LNCaP clone FGC (cell line): ENCODE data around the gene CAD.

Experiments used
- DNase-seq: peaks from one replicate; pipeline ENCODE4 v3.0.0-alpha.2; 2011; ENCODE audit warnings: low read depth
- H3K4me3 ChIP-seq: 2 replicates; pipeline ENCODE4 v1.5.1; 2011; ENCODE audit warnings: mild to moderate bottlenecking, low read depth, low read length, control low read depth
- CTCF ChIP-seq: IDR thresholded peaks from 2 replicates; pipeline ENCODE4 v1.5.1; 2012; ENCODE audit warnings: mild to moderate bottlenecking; ENCODE audit not compliant: control insufficient read depth, insufficient read depth; ENCODE audit errors: extremely low read depth

The CAD gene

DNA sequence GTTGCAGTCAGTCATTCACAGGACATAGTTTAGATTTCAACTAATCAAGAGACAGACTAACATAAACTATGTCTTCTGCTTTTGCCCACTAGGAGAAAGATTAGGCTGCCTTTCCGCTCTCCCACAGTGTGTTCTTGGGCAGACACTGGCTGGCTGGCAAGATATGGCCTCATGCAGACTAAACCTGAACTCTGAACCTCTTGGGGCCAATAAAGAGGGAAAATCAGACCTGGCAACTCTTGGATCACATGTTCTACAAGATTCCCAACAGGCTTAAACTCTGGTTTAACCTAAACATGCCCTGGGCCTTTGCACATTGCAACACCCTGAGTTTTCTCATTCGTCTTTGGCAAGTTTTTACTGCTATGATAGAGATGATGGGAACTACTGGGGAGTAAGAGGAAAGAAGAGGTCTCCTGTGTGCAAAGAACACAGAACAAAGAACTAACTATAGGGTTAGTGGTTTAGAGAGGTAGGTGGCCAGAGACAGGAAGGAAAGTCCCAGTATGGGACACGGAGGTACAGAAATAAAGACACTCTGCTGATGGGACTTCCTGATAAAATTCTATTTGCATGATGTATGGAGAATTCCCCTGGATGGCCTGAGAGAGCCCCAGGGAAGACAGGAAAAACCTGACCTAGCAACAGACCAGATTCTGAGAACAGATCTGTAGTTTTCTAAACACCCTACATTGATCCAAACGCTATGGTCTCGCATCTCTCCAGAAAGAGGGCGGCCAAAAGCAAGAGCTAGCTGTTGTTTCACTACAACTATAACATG is 7.4 kb upstream of the CAD start:
- peak; percentile 34 for DNase-seq

GRCh38 chr2:27211241-27211942 is 5.8 kb upstream of the CAD start:
- peak overlapping the region; percentile 82 for H3K4me3 ChIP-seq
- TF ChIP-seq CTCF = no peak
- DNase-seq = peak; percentile 36

More for the DNA sequence above, 7.4 kb upstream of the CAD start:
- H3K4me3 ChIP-seq = peak overlapping the region; percentile 23; the same call in 1 of the 2 replicates
- no peak for TF ChIP-seq CTCF

- TF ChIP-seq CTCF = no peak
- H3K4me3 ChIP-seq = peak within 1 kb of the TSS; percentile 82
- peak; percentile 39 for DNase-seq
These were observed 5.1 kb upstream of the CAD start, which contains the start of the genes ATRAID and SLC5A6 for GRCh38 chr2:27211943-27212625. Gene ATRAID, plus strand, starts transcription at chr2:27212041. Its CDS starts 328 bp downstream, at chr2:27212369. Gene SLC5A6, minus strand, starts transcription at chr2:27212268. Its CDS starts 4,618 bp downstream, at chr2:27207650.

- no peak for DNase-seq
- TF ChIP-seq CTCF = no peak
- peak overlapping the region; percentile 82 for H3K4me3 ChIP-seq
These were observed 4.3 kb upstream of the CAD start for GRCh38 chr2:27212626-27213471.

DNA sequence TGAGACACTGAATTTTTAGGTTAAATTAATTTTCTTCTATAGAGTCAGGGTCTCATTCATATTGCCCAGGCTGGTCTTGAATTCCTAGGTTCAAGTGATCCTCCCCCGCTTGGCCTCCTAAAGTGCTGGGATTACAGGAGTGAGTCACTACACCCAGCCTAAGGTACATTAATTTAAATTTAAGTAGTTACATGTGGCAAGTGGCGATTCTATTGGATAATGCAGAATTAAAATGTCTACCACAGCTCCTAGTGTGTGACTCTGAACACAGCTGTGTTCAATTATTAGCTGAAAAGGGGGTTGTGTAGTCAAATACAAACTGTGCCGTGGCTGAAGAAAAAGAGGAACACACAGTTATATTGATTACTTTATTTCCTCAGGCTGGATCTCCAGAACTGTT is 2.2 kb upstream of the CAD start:
- no peak for TF ChIP-seq CTCF
- no peak for DNase-seq
- no peak overlapping the region for H3K4me3 ChIP-seq
